ENCODE data around the gene CNTN2.

Gene CNTN2

GRCh38 chr1:205056956-205057568 is 14.1 kb downstream of the CNTN2 start:
- no peak for DNase-seq

DNA sequence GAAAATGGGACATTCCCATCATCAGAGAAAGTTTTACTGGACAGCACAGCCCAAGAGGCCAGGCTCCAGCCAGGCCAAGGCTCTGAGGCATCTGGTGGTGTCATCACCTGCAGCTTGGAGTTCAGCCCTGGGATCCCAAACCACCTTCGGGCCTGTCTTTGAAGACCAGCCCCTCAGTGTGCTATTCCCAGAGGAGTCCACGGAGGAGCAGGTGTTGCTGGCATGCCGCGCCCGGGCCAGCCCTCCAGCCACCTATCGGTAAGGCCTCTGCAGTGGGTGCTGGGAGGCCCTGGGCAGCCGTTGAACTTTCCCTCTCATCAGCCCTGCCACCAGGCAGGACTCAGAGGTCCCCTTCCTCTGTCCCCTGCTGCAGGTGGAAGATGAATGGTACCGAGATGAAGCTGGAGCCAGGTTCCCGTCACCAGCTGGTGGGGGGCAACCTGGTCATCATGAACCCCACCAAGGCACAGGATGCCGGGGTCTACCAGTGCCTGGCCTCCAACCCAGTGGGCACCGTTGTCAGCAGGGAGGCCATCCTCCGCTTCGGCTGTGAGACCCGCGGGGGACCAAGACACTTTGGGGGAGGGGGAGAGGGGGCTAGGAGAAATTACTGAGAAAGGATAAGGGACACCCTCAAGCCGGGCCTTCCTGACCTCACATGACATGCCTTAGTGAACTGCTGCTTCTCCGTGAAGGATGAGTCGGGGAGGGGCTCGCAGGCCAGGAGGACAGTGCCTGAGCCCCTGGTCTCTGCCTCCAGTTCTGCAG is 15.0 kb downstream of the CNTN2 start:
- no peak for DNase-seq

DNA sequence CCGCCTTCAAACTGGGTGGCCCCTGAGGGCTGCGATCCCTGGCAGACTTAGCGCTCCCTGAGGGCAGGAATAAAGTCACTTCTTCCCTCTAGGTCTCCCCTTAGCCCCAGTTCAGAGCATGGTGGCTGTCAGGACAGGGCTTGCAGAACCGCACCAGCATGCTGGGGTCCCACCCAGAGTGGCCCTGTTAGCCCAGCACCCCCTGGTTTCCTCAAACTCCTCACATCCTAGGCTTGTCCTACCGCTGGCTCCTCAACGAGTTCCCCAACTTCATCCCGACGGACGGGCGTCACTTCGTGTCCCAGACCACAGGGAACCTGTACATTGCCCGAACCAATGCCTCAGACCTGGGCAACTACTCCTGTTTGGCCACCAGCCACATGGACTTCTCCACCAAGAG is 15.8 kb downstream of the CNTN2 start:
- no peak for DNase-seq

DNA sequence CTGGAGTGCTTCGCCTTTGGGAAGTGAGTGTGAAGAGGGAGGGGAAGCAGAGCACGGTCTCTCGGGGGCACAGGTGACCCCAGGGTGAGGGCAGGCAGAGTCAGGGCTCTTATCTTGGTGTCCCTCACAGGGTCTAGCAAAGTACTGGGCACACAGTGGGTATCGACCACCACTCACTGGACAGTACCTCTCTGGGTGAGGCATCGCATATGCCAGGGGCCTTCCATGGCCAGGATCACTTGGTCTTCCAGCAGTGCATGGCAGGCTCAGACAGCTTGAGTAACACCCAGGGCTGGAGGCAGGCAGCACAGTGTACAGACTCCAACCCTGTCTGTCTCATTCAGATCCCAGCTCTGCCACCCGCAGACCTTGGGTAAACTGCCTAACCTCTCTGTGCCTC is 16.6 kb downstream of the CNTN2 start:
- DNase-seq: no peak

DNA sequence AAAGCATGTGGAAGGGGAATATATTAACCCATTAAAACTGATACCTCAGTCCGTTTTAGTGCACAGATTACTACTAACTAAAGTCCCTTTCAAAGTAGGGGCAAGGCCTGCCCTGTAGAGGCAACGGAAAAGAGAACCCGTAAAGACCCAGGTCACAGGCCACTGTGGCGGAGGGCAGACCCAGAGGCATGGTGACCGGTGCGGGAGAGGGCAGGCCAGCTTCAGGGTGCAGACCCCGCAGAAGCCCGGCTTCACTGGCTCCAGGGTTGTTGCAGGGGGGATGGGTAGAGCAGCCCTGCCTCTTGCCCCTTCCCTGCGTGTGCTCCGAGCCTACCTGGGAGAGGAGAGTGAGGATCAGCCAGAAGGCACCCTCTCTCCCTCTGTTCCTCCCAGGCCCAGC is 17.7 kb downstream of the CNTN2 start:
- DNase-seq: no peak

GRCh38 chr1:205061227-205061626 is 18.2 kb downstream of the CNTN2 start:
- DNase-seq: no peak

- peak; percentile 84 for DNase-seq
Measured at GRCh38 chr1:205061665-205062069, 18.7 kb downstream of the CNTN2 start.

- DNase-seq: no peak
Measured at GRCh38 chr1:205062319-205062718, 19.3 kb downstream of the CNTN2 start.

DNA sequence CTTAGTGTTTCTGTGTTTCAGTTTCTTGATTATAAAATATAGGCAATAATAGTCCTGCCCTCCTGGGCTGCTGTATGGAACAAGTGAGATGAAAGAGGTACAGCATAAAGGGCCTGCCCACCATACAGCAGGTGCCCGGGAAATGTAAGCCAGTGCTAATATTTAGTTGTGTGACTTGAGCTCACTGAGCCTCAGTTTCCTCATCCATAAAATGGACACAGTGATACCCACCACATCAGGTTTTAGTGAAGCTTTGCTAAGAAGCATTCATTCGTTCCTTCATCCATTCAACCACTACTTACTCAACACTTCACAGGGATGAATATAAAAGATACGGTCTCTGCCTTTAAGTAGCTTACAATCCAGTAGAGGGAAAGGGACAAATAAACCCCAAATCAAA is 19.9 kb downstream of the CNTN2 start:
- no peak for DNase-seq

- no peak for DNase-seq
Measured at GRCh38 chr1:205064301-205064700, 21.3 kb downstream of the CNTN2 start.

DNA sequence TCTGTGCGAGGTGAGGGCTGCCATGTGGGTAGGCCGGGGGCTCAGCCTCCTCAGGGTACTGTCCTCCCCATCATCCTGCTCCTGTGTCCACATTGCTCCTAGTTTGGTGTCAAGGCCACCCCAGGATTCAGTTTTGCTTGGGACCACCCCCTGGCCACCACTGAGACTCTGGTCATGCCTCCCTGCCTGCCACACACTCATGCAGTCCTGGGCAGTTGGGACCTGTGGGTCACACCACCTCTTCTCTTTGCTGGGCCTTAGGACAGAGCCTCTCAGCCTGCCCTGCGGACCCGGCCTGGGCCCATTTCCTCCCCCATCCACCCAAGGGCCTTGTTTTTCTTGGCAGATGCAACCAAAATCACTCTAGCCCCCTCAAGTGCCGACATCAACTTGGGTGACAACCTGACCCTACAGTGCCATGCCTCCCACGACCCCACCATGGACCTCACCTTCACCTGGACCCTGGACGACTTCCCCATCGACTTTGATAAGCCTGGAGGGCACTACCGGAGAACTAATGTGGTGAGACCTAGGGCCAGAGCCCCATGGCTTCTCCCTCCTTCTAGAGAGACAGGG is 21.8 kb downstream of the CNTN2 start:
- no peak for DNase-seq

DNA sequence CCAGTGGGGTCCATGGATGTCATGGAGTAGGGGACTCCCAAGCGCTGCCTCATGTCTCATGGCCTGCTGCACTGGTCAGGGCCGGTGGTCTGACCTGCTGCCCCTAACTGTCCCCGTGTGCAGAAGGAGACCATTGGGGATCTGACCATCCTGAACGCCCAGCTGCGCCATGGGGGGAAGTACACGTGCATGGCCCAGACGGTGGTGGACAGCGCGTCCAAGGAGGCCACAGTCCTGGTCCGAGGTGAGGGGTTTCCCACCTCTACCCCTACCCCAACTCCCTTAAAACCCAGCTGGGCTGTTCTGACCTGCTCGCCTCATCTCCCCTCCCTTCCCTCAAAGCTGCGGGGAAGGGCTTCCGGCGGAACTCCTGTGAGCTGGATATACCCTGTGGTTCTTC is 22.7 kb downstream of the CNTN2 start:
- DNase-seq: no peak

DNA sequence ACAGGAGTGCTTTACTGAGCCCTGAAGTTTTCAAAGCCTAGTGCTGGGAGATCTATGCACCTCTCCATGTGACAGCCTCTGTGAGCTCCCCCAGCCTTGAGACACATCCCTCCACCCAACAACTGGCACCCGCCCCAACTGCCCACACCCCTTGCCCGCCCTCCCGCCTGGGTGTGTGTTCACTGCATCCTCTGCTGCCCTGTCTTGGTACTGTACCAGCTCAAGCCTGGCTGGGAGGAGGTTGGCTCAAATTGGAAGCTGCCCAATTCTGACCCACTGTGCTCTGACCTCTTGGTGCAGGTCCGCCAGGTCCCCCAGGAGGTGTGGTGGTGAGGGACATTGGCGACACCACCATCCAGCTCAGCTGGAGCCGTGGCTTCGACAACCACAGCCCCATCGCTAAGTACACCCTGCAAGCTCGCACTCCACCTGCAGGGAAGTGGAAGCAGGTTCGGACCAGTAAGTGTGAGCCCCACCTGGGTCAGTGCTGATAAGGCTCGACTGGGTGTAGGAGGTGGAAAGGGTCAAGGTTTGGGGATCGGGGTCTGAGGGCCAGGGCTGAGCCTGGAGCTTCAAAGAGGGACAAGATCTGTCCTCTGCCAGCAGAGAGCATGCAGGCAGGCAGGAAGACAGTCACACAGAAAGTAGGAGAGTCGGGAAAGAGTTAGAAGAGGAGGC is 23.3 kb downstream of the CNTN2 start:
- no peak for DNase-seq

DNA sequence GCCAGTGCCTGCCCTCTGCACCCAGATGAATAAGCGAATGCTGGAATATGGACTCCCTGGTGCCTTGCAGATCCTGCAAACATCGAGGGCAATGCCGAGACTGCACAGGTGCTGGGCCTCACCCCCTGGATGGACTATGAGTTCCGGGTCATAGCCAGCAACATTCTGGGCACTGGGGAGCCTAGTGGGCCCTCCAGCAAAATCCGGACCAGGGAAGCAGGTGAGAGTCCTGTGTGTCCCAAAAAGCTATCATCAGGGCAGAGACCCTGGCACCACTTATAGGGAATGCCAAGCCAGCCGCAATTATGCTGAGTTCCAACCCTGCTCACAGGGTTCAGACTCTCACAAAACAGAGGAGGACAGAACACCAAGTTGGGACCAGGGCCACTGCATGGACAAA is 24.0 kb downstream of the CNTN2 start:
- no peak for DNase-seq

- no peak for DNase-seq
Measured at GRCh38 chr1:205068001-205068400, 25.0 kb downstream of the CNTN2 start.

GRCh38 chr1:205068457-205069040 is 25.5 kb downstream of the CNTN2 start:
- no peak for DNase-seq

DNA sequence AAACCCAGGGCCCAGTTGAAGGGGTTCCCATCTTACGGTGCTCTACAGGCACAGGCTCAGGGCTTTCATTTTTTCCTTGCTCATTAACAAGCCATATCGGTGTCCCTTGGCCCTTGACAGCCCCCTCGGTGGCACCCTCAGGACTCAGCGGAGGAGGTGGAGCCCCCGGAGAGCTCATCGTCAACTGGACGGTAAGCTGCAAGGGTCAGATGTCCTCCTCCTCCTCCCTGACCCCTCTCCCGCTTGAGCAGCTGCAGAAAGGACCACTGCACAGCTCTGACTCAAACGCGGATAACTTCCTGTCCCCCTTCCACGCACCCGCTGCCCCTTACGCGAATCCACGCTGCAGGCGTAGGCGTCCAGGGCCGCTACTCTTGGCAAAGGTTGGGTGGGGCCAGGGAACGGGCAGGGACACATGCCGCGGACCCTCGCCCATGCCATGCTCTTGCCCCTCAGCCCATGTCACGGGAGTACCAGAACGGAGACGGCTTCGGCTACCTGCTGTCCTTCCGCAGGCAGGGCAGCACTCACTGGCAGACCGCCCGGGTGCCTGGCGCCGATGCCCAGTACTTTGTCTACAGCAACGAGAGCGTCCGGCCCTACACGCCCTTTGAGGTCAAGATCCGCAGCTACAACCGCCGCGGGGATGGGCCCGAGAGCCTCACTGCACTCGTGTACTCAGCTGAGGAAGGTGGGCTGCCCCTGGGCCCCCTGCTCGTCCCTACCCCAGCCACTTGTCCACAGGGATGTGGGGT is 26.5 kb downstream of the CNTN2 start:
- no peak for DNase-seq

DNA sequence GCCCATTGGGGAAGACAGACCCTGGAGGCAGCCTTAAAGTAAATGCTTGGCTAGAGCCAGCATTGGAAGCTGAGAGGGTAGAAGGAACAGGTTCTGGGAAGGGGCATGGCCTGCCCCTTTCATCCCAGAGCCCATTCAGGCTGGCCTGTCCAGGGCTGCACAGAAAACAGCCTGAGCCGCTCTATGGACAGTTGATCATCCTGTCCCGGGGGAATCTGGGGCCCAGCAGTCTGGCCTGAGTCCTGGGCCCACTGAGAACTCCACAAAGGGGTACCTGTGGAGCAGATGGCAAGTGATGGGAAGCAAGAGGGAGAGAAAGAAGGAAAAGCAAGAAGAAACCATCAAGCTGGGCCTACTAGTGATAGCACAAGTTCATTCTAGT is 28.0 kb downstream of the CNTN2 start:
- DNase-seq: no peak

DNA sequence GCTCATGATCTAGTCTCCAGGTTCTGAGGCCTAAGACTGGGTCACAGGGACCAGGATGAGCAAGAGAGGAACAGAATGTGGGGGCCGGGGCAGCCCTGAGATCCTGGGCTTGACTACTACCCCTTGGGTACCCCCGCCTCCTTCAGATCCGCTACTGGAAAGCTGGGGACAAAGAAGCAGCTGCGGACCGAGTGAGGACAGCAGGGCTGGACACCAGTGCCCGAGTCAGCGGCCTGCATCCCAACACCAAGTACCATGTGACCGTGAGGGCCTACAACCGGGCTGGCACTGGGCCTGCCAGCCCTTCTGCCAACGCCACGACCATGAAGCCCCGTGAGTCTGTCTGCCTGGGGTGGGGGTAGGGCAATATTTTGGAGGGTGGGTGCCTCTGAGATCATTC is 28.8 kb downstream of the CNTN2 start:
- DNase-seq: no peak

DNA sequence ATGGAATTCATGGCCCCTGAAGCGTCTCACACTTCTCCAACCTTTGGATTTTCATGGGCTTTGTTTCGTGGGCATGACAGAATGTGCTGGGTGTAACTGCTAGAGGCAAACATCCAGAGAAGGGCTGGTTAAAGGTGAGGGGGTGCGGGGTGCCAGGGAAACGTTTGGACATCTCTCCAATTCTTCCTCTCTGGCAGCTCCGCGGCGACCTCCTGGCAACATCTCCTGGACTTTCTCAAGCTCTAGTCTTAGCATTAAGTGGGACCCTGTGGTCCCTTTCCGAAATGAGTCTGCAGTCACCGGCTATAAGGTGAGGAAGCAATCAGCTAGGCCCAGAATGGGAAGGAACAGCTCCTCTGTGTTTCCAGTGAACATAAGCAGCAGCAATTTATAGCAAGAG is 29.3 kb downstream of the CNTN2 start:
- DNase-seq: no peak

GRCh38 chr1:205072881-205073280 is 29.9 kb downstream of the CNTN2 start:
- DNase-seq: no peak

DNA sequence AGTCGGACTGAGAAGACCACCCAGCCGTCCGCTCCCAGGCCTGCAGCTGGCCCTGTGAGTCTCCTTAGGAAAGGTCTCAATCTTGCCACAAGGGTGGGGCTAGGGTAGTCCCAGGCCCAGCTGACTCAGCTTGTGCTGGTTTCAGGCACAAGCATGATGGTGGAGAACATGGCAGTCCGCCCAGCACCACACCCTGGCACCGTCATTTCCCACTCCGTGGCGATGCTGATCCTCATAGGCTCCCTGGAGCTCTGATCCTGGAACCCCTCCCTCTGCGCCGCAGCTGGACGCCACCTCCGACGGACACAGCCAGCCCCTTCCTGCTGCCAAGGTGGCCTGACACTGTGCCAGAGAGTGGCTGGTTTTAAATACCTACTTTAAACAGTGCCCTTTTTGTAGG is 30.5 kb downstream of the CNTN2 start:
- DNase-seq: peak; percentile 54

- no peak for DNase-seq
Measured at GRCh38 chr1:205074084-205074483, 31.1 kb downstream of the CNTN2 start.

All from RPMI8226 (cell line).